CD4-positive, alpha-beta T cell treated with Interleukin-17A for 1 hour (primary cell): ENCODE results near the gene KYNU.
"Not testable (repeated sequence)": the region's sequence is repeated elsewhere in the genome, so short reads cannot be mapped to it uniquely, and the experiment has no call there.

Experiments
- DNase-seq: peaks from one replicate; pipeline ENCODE4 v3.0.0-alpha.2; 2020

KYNU gene

DNA sequence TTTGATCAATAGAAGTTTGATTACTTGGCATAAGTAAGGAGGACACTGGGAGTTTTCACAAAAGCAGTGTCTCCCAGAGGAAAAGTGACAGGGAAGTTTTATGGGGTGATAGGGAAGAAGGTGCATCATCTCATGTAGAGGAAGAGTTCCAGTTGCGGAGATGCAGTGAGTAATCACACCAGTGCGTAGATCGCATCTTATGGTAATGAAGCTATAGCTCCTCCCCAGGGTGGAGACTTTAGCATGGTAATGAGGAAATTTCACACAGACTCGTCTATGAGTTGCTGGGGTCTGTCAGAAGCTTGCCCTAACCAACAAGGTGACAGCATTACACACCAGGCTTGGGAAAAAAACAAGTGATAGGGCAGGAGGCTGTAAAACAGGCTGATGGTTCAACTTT, 49.0 kb downstream of the KYNU start:
- DNase-seq: no peak

GRCh38 chr2:142930835-142931398, 53.5 kb downstream of the KYNU start:
- DNase-seq: no peak

GRCh38 chr2:142933916-142934315, 56.5 kb downstream of the KYNU start:
- DNase-seq: no peak

DNA sequence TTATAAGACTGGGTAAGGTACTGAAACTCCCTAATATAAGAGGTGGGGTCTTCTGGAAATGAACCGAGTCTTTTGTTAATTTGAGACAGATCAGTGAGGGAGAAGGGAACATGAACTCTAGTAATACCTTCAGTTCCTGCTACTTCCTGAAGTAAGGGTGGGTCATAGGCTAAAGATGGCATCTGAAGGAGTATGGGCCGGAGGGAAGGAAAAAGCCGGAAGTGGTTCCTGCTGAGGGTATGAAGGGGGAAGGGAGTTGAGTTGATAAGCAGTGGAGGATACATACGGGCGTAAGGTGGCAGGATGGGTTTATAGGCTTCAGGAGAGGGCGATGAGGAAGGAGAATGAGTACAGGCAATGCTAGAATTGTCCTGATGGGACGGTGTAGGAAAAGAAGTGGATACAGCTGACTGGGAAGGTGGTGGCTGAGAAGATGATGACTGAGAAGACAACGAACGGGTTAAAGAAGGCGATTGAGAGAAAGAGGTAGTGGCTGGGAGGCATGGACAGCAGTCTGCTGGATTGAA, 58.2 kb downstream of the KYNU start:
- DNase-seq: no peak

DNA sequence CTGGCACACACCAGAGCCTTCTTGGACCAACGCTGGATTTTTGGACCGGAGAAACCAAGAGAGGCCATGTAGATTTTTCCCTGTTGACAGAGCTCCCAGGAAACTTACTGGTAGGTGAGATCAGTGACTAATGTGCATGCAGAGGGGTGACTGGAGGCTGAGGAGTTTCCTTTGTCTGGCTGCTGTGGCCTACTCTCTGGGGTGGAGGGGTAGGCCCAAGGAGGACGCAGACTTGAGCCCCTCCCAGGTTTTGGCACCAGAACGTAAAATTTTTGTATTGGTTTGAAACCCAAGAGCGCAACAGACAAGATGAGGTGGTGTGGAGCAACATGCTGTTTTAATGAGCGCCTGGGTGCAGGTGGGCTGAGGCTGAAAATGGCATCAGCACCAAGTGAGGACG, 59.2 kb downstream of the KYNU start:
- DNase-seq: no peak

- no peak for DNase-seq
Observed at GRCh38 chr2:142937347-142937746, 59.9 kb downstream of the KYNU start.

DNA sequence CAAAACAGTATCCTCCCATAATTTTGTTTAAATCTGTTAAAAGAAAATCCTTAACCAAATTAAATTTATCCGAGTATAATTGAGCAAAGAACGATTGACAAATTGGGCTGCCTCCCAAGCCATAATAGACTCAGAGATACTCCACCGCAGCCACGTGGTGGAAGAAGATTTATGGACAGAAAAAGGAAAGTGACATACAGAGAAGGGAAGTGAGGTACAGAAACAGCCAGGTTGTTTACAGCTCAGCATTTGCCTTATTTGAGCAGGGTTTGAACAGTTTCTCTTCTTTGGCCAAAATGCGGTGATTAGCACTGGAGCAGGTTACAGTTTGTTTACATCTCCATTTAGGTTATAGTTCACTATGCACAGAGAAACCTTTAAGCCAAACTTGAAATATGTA, 60.8 kb downstream of the KYNU start:
- DNase-seq: no peak

DNA sequence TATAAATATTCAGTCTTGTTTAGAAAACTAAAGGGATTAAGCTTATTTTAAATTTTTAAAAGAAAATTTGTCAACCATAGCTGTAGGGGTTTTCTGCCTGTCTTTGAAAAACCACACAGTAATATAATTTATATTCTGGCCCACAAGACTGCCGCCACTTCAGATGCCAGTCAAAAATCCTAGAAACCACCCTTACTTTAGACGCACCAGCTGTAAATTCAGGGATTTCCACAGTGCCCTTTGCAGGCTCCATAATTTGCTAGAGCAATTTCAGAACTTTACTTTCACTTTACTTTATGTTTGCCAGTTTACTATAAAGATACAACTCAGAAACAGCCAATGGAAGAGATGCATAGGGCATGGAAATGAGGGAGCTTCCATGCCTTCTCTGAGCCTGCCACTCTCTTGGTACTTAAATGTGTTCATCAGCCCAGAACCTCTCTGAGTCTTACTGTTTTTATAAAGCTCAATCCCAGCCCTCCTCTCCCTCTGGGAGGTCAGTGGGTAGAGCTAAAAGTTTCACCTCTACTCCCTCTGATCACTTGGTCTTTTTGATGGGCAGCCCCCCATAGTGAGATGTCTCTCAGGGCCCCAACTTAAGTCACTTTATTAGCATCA, 63.3 kb downstream of the KYNU start:
- no peak for DNase-seq

GRCh38 chr2:142942690-142943089, 65.2 kb downstream of the KYNU start:
- DNase-seq: no peak

- no peak for DNase-seq
Observed at GRCh38 chr2:142944264-142944663, 66.8 kb downstream of the KYNU start.

DNA sequence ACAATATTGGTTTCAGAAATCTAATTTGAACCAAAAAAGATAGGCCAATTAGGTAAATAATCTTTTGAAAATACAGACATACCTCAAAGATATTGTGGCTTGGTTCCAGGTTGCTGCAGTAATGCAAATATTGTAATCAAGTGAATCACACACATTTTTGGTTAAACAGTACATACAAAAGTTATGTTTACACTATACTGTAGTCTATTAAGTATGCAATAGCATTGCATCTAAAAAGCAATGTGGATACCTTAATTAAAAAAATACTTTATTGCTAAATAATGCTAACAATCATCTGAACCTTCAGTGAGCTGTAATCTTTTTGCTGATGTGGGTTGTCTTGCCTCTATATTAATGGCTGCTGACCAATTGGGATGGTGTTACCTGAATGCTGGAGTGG, 67.3 kb downstream of the KYNU start:
- DNase-seq: no peak

- no peak for DNase-seq
Observed at GRCh38 chr2:142946941-142947340, 69.5 kb downstream of the KYNU start.

DNA sequence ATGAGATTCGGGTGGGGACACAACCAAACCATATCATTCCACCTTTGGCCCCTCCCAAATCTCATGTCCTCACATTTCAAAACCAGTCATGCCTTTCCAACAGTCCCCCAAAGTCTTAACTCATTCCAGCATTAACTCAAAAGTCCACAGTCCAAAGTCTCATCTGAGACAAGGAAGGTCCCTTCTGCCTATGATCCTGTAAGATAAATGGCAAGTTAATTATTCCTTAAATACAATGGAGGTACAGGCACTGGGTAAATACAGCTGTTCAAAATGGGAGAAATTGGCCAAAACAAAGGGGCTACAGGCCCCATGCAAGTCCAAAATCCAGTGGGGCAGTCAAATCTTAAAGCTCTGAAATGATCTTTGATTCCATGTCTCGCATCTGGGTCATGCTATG, 71.3 kb downstream of the KYNU start:
- DNase-seq: not testable (repeated sequence)

DNA sequence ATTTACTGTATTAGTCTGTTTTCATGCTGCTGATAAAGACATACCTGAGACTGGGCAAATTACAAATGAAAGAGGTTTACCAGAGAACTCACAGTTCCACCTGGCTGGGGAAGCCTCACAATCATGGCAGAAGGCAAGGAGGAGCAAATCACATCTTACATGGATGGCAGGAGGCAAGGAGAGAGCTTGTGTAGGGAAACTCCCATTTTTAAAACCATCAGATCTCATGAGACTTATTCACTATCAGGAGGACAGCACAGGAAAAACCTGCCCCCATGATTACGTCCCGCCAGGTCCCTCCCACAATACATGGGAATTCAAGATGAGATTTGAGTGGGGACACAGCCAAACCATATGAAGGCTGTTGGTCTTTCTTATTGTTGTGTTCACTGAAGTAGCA, 72.9 kb downstream of the KYNU start:
- DNase-seq: not testable (repeated sequence)

- no peak for DNase-seq
Observed at GRCh38 chr2:142951190-142952007, 73.9 kb downstream of the KYNU start.

GRCh38 chr2:142952018-142952417, 74.6 kb downstream of the KYNU start:
- DNase-seq: no peak

DNA sequence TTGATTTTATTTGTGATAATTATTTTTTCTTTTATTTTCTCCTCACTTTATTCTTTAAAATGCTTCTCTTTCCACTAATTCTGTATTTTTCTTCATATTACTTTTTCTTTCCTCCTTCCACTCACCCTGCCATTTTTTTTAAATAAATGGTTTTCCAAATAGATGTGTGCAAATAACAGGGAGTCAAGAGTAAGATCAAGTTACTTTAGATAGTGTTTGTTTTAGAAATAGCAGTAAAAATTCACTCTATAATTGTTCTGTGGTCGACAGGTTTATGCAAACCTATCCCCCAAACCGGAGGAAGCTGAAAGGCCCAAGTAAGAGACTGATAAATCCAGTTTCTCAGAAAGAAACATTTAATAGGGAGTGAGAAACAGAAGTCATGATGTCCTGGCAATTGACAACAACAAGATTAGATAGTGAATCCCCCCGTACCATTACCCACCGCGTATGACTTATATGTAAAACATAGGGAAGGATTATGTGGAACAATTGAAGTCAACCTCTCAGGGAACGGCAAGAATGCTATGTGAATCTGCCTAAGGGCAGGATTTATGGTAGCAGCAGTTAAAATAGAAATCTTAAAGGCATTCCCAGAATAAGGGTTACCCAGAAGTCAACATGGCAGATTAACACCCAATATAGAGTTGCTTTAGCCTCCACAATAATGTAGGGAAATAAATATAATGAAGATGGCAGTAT, 75.5 kb downstream of the KYNU start:
- no peak for DNase-seq

GRCh38 chr2:142954493-142954892, 77.0 kb downstream of the KYNU start:
- DNase-seq: no peak

DNA sequence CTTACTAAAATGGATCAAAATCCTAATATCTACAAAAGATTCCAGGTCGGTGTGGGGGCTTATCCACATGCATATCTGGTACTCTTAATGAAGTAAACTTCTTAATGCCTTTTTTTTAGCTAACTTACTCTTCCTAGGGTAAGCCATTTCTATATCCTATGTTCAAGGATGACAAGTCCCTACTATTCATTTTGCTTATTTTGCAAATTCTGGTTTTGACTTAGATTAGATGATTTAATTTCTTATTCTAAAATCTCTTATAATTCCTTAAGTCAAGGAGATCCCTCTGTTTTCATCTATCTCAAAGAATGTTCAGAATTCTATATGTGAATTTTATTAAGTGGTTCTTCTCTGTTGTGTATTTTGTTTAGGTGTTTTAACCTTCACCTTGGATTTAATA, 79.7 kb downstream of the KYNU start:
- no peak for DNase-seq

DNA sequence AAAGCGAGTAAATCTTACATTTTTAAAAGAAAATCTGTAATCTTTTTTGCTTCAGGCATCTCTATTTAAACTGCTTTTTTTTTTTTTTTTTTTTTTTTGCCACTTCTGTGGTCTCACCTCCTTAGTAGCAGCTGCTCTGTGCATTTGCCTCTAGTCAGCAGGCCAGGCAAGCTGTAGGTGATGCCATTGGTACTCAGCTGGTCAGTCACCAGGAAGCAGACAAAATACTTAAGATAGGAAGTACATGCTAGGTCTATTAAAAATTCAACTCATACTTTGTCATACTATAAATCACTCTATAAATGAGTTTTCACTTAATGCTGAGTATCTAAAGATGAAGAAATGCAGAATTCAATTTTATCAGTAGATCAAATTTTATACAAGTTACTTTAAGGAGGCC, 83.7 kb downstream of the KYNU start:
- no peak for DNase-seq

DNA sequence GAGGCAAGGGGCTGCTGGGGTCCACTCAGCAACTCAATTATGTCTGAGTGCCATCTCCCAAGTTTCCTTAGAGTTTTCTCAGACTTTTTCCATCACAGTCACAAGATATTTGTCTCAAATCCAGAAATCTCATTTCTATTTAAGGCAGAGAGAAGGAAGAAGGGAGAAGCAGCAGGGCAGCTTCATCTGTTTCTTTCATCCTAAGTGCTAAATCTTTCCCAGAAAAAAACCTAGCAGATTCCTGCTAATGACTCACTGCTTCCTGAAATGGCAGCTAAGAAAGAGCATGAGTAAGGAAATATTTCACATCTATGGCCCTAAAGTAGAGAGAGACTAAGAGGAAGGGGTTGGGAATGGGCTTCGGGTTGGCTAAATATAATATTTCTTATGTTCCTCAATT, 88.0 kb downstream of the KYNU start:
- no peak for DNase-seq

- DNase-seq: no peak
Observed at GRCh38 chr2:142966284-142966683, 88.8 kb downstream of the KYNU start.

DNA sequence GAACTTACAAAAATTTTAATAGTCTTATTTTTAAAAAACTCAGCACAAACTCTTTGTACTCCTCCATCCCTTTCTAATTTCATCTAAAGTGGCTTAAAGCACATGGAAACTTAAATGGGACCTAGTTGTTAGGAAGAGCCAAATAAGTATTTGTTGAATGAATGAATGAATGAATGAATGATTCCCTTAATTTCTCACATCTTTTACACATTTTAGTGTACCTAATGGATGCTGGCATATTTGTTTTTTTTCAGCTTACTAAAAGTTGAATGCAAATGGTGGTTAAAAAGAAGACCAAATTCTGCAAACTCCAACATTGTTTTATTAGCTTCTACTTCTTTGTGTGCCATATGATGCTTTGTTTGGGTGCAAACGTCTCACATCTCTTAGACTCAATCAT, 89.6 kb downstream of the KYNU start:
- no peak for DNase-seq
